Left lung (tissue), 10 donors: ENCODE results near the gene COL18A1. TPM values are rescaled to one million over a fixed set of nuclear protein-coding genes. Genes with fewer than 3 reads are reported as not detected.

Source experiments
- ATAC-seq: fragments of 200-7000 bp; cut with Tn5 transposase; one replicate; pipeline ENCODE4 v1.9.1; 2020; ENCODE audit warnings: moderate library complexity
- DNase-seq, 4 donors: peaks; one replicate each; pipeline ENCODE4 v3.0.0-alpha.2; 2013 to 2020
- H3K27ac ChIP-seq, 2 donors: fragments of 200-600 bp; sonication (generic) in 1 of 2; one replicate each; pipeline versions ENCODE4 v1.5.0 to v1.8.0; 2020 to 2021
- H3K27me3 ChIP-seq, 2 donors: fragments of 200-600 bp; sonication (generic) in 1 of 2; one replicate each; pipeline versions ENCODE4 v1.5.0 to v1.8.0; 2020 to 2021
- H3K36me3 ChIP-seq, 2 donors: fragments of 200-600 bp; sonication (generic) in 1 of 2; one replicate each; pipeline versions ENCODE4 v1.5.0 to v1.8.0; 2020 to 2021
- H3K4me1 ChIP-seq, 2 donors: fragments of 200-600 bp; one replicate each; pipeline ENCODE4 v1.8.0; 2021
- H3K4me3 ChIP-seq, 2 donors: fragments of 200-600 bp; sonication (generic) in 1 of 2; one replicate each; pipeline versions ENCODE4 v1.5.0 to v1.8.0; 2020 to 2021; ENCODE audit warnings: mild to moderate bottlenecking in 1 of 2
- H3K9me3 ChIP-seq, 2 donors: fragments of 200-600 bp; sonication (generic) in 1 of 2; one replicate each; pipeline versions ENCODE4 v1.5.0 to v1.8.0; 2020 to 2021
- CTCF ChIP-seq, 2 donors: fragments of 200-600 bp; sonication (generic) in 1 of 2; IDR thresholded peaks; one replicate each; pipeline versions ENCODE4 v1.5.0 to v1.8.0; 2021; ENCODE audit warnings: antibody characterized with exemption in 2 of 2
- intact Hi-C, 2 donors: fragments of 100-400 bp; cut with DNase I; formaldehyde crosslinking; loops; one replicate each; pipeline versions ENCODE4 v1.11.2 to v1.14.2; 2022
- polyA plus RNA-seq, 6 donors: library from polyadenylated mRNA; unstranded; fragments of 120-200 nt; gene quantifications; one replicate each; pipeline ENCODE4 v1.2.1, GENCODE V29; 2013; ENCODE audit not compliant: insufficient read length in 6 of 6
- total RNA-seq, 2 donors: library from RNA; stranded (reverse); fragmentation: NEBNext Ultra II Directional; extraction: Animal tissue kit (Norgen Biotek cat#: 25700); gene quantifications; one replicate each; pipeline ENCODE4 v1.2.1, GENCODE V29; 2021
- donor health status: DM: no; HTN: yes; CAD: no.
- donor health status: DM: no; HTN: no; CAD: no.

The COL18A1 gene
- total and polyA plus RNA-seq, 8 donors: 39.3 to 90.2 (median 64.0) TPM

- no peak for TF ChIP-seq CTCF (IDR thresholded peaks at IDR 0.05)
These were observed 18.1 kb upstream of the COL18A1 start for GRCh38 chr21:45386728-45387371.

GRCh38 chr21:45387506-45387905 is 17.5 kb upstream of the COL18A1 start:
- H3K9me3 ChIP-seq: no peaks in the 10 kb centered on the region
- H3K27me3 ChIP-seq: peaks cover 0 to 34% of the 10 kb centered on the region in 2 donors
- DNase-seq (peak in 1 of 4 donors; percentile 11), ATAC-seq (no peak)
- peaks cover 0 to 5% of the 10 kb centered on the region in 2 donors for H3K4me1 ChIP-seq
- no peak overlapping the region for H3K27ac ChIP-seq
- TF ChIP-seq CTCF (IDR thresholded peaks at IDR 0.05): no peak
- H3K4me3 ChIP-seq: no peak overlapping the region
- intact Hi-C loops: no loop called here
- no peaks in the 10 kb centered on the region for H3K36me3 ChIP-seq

More at GRCh38 chr21:45386728-45387371, 18.1 kb upstream of the COL18A1 start:
- ATAC-seq: peak; percentile 33
- Histone ChIP-seq H3K27me3 (peaks cover 0 to 34% of the 10 kb centered on the region in 2 donors), H3K27ac (no peak overlapping the region), H3K36me3 (no peaks in the 10 kb centered on the region), H3K4me3 (no peak overlapping the region), H3K4me1 (peaks cover 0 to 5% of the 10 kb centered on the region in 2 donors), H3K9me3 (no peaks in the 10 kb centered on the region)
- DNase-seq: peak in 2 of 4 donors; percentile 34 to 71
- intact Hi-C loops: no loop called here

- H3K27ac ChIP-seq: no peak overlapping the region
- intact Hi-C loops: no loop called here
These were observed 16.9 kb upstream of the COL18A1 start for GRCh38 chr21:45388011-45388521.

GRCh38 chr21:45388611-45389296 is 16.2 kb upstream of the COL18A1 start:
- intact Hi-C loops: no loop called here
- no peak overlapping the region for H3K4me3 ChIP-seq
- no peak overlapping the region for H3K27ac ChIP-seq
- no peaks in the 10 kb centered on the region for H3K9me3 ChIP-seq
- DNase-seq (peak in 2 of 4 donors; percentile 29 to 53), ATAC-seq (peak; percentile 38)
- H3K36me3 ChIP-seq: no peaks in the 10 kb centered on the region
- H3K4me1 ChIP-seq: peaks cover 0 to 5% of the 10 kb centered on the region in 2 donors
- peaks cover 0 to 25% of the 10 kb centered on the region in 2 donors for H3K27me3 ChIP-seq
- TF ChIP-seq CTCF (IDR thresholded peaks at IDR 0.05): no peak

More at GRCh38 chr21:45388011-45388521, 16.9 kb upstream of the COL18A1 start:
- Histone ChIP-seq H3K27me3 (peaks cover 0 to 32% of the 10 kb centered on the region in 2 donors), H3K4me3 (no peak overlapping the region), H3K4me1 (peaks cover 0 to 5% of the 10 kb centered on the region in 2 donors), H3K36me3 (no peaks in the 10 kb centered on the region), H3K9me3 (no peaks in the 10 kb centered on the region)
- no peak for TF ChIP-seq CTCF (IDR thresholded peaks at IDR 0.05)
- no peak for ATAC-seq
- peak in 2 of 4 donors; percentile 29 to 42 for DNase-seq
